GM18870 (cell line): ENCODE measurements around the gene CNOT4.
A peak's percentile ranks its signal among the peaks of the same experiment; 100 is the strongest.
"Not testable (repeated sequence)": the region's sequence is repeated elsewhere in the genome, so short reads cannot be mapped to it uniquely, and the experiment has no call there.

Experiments used
- ATAC-seq: cut with Tn5 transposase; IDR thresholded peaks from one replicate; pipeline ENCODE4 v1.9.1; 2021; ENCODE audit warnings: moderate library complexity; ENCODE audit not compliant: unreplicated experiment

Gene CNOT4

GRCh38 chr7:135459076-135459475 lies 50.8 kb downstream of the CNOT4 start:
- no peak for ATAC-seq

- peak; percentile 62 for ATAC-seq
These were observed 55.8 kb downstream of the CNOT4 start for GRCh38 chr7:135454060-135454459.

- no peak for ATAC-seq
These were observed 60.5 kb downstream of the CNOT4 start for GRCh38 chr7:135449436-135449835.

- no peak for ATAC-seq
These were observed 61.1 kb downstream of the CNOT4 start for GRCh38 chr7:135448753-135449152.

GRCh38 chr7:135447748-135448147 lies 62.2 kb downstream of the CNOT4 start:
- no peak for ATAC-seq

- ATAC-seq, result no peak
These were observed 64.2 kb downstream of the CNOT4 start for GRCh38 chr7:135445690-135446089.

GRCh38 chr7:135445266-135445665 lies 64.6 kb downstream of the CNOT4 start:
- ATAC-seq, result not testable (repeated sequence)

- no peak for ATAC-seq
These were observed 68.1 kb downstream of the CNOT4 start for GRCh38 chr7:135441791-135442190.

- ATAC-seq, result no peak
These were observed 75.9 kb downstream of the CNOT4 start for GRCh38 chr7:135434047-135434446.

- no peak for ATAC-seq
These were observed 79.3 kb downstream of the CNOT4 start for GRCh38 chr7:135430626-135431025.

- no peak for ATAC-seq
These were observed 81.0 kb downstream of the CNOT4 start for GRCh38 chr7:135428879-135429278.

- no peak for ATAC-seq
These were observed 81.9 kb downstream of the CNOT4 start for GRCh38 chr7:135428011-135428410.

- ATAC-seq, result no peak
These were observed 82.7 kb downstream of the CNOT4 start for GRCh38 chr7:135427166-135427565.

GRCh38 chr7:135425036-135425435 lies 84.9 kb downstream of the CNOT4 start:
- no peak for ATAC-seq

- ATAC-seq, result no peak
These were observed 89.1 kb downstream of the CNOT4 start for GRCh38 chr7:135420786-135421185.

GRCh38 chr7:135416431-135416830 lies 93.5 kb downstream of the CNOT4 start:
- no peak for ATAC-seq

GRCh38 chr7:135414850-135415439 lies 95.0 kb downstream of the CNOT4 start:
- ATAC-seq, result no peak

GRCh38 chr7:135414208-135414607 lies 95.7 kb downstream of the CNOT4 start:
- ATAC-seq, result no peak

GRCh38 chr7:135411098-135411497 lies 98.8 kb downstream of the CNOT4 start:
- ATAC-seq, result no peak

- no peak for ATAC-seq
These were observed 99.4 kb downstream of the CNOT4 start for GRCh38 chr7:135410543-135410942.

GRCh38 chr7:135409845-135410542 lies 99.9 kb downstream of the CNOT4 start:
- ATAC-seq, result no peak

- ATAC-seq, result no peak
These were observed 102.0 kb downstream of the CNOT4 start for GRCh38 chr7:135407884-135408283.

- no peak for ATAC-seq
These were observed 103.0 kb downstream of the CNOT4 start for GRCh38 chr7:135406918-135407317.
